HL-60 (cell line): Measurements from ENCODE around the gene FABP6.

Source experiments
- DNase-seq, 2 experiments: peaks; one replicate each; pipeline ENCODE4 v3.0.0-alpha.2; 2010 to 2020; ENCODE audit warnings: low read depth in 1 of 2, low spot score in 1 of 2
- H3K27ac ChIP-seq: fragments of 250-450 bp; sonication (Bioruptor Pico); replicated peaks from 2 replicates; pipeline ENCODE4 v1.5.1; 2020; ENCODE audit warnings: mild to moderate bottlenecking, moderate library complexity
- H3K27me3 ChIP-seq: fragments of 250-450 bp; sonication (Bioruptor Pico); 2 replicates; pipeline ENCODE4 v1.5.1; 2021; ENCODE audit warnings: mild to moderate bottlenecking, moderate library complexity; ENCODE audit not compliant: insufficient read depth, poor library complexity, severe bottlenecking
- H3K4me3 ChIP-seq: replicated peaks from 2 replicates; pipeline ENCODE4 v1.5.1; 2011; ENCODE audit warnings: mild to moderate bottlenecking, control low read depth, low read length; ENCODE audit not compliant: insufficient read depth
- CTCF ChIP-seq: IDR thresholded peaks from one replicate; pipeline ENCODE4 v1.5.1; 2011; ENCODE audit warnings: low read length, control low read depth, inconsistent platforms; ENCODE audit not compliant: insufficient read depth
- GABPA ChIP-seq: IDR thresholded peaks from 2 replicates; pipeline ENCODE4 v1.6.1; 2012; ENCODE audit warnings: low read depth
- POLR2AphosphoS5 ChIP-seq: IDR thresholded peaks from 2 replicates; pipeline ENCODE4 v1.6.1; 2012; ENCODE audit warnings: low read depth
- REST ChIP-seq: IDR thresholded peaks from 2 replicates; pipeline ENCODE4 v1.6.1; 2012; ENCODE audit warnings: low read depth; ENCODE audit not compliant: insufficient replicate concordance
- SPI1 ChIP-seq: IDR thresholded peaks from 2 replicates; pipeline ENCODE4 v1.6.1; 2012; ENCODE audit warnings: low read depth, mild to moderate bottlenecking, borderline replicate concordance
- long read RNA-seq: library from polyadenylated mRNA; unstranded; transcript quantifications from one replicate; pipeline ENCODE4 v2.0.0, GENCODE V29; 2020

The FABP6 gene
- long read RNA-seq, result 0 reads

GRCh38 chr5:160229190-160229742, at the start of gene FABP6:
FABP6 (plus strand) TSS chr5:160229506; CDS start chr5:160229558, 52 bp downstream.
- no peak for DNase-seq
- TF ChIP-seq CTCF, result no peak
- TF ChIP-seq POLR2AphosphoS5, result no peak
- TF ChIP-seq SPI1, result no peak
- TF ChIP-seq GABPA, result no peak
- no peak for TF ChIP-seq REST
- Histone ChIP-seq H3K27me3 (no peaks in the 10 kb centered on the region), H3K27ac (no peak within 1 kb of the TSS), H3K4me3 (no peak within 1 kb of the TSS)

GRCh38 chr5:160180931-160181330, 48.4 kb upstream of the FABP6 start:
- no peak overlapping the region for H3K4me3 ChIP-seq
- TF ChIP-seq CTCF (no peak), GABPA (no peak), POLR2AphosphoS5 (no peak), SPI1 (no peak), REST (no peak)
- H3K27ac ChIP-seq, result no peak overlapping the region
- no peak for DNase-seq
- no peaks in the 10 kb centered on the region for H3K27me3 ChIP-seq

GRCh38 chr5:160181965-160182622, 47.2 kb upstream of the FABP6 start:
- H3K27ac ChIP-seq, result no peak overlapping the region
- no peak overlapping the region for H3K4me3 ChIP-seq
- no peaks in the 10 kb centered on the region for H3K27me3 ChIP-seq
- no peak for DNase-seq
- no peak for TF ChIP-seq POLR2AphosphoS5
- TF ChIP-seq GABPA, result no peak
- no peak for TF ChIP-seq REST
- TF ChIP-seq CTCF, result no peak
- no peak for TF ChIP-seq SPI1
